ENCODE measurements around the gene THRB. TPM values are rescaled to one million over a fixed set of nuclear protein-coding genes. Genes with fewer than 3 reads are reported as not detected.

Gene THRB
- total RNA-seq, 1 experiment from 2014 or later: 5.8 TPM

GRCh38 chr3:24232784-24233183 is 261.9 kb downstream of the THRB start (continued):
- TF ChIP-seq ZSCAN18 (CRISPR knock-in tag; IDR thresholded peaks at IDR 0.05): no peak
- no peak for TF ChIP-seq IRF2 (CRISPR knock-in tag; IDR thresholded peaks at IDR 0.05; ENCODE audit: borderline replicate concordance, low read depth)
- no peak for TF ChIP-seq FOXP1 (CRISPR knock-in tag; IDR thresholded peaks at IDR 0.05; ENCODE audit: borderline replicate concordance)
- TF ChIP-seq TP53 (CRISPR knock-in tag; IDR thresholded peaks at IDR 0.05): no peak
- no peak for TF ChIP-seq OVOL2 (CRISPR knock-in tag; IDR thresholded peaks at IDR 0.05; ENCODE audit: borderline replicate concordance)
- TF ChIP-seq ZNF423 (CRISPR knock-in tag; IDR thresholded peaks at IDR 0.05): no peak

GRCh38 chr3:24229468-24230221 is 265.0 kb downstream of the THRB start:
- CTCF ChIA-PET: no interaction called here
- Mint-ChIP-seq H3K4me1 (peaks cover 10% of the 10 kb centered on the region), H3K36me3 (no peaks in the 10 kb centered on the region), H3K27ac (no peak overlapping the region), H3K4me3 (no peak overlapping the region), H3K27me3 (ENCODE audit: low read depth) (no peaks in the 10 kb centered on the region), H3K9me3 (no peaks in the 10 kb centered on the region)
- DNase-seq (ENCODE audit: low spot score) (no peak), ATAC-seq (no peak)
- no peak for TF ChIP-seq NR3C1 (CRISPR knock-in tag; conservative IDR thresholded peaks at IDR 0.05; ENCODE audit: low read depth)
- no peak for TF ChIP-seq ARID4B (CRISPR knock-in tag; IDR thresholded peaks at IDR 0.05; ENCODE audit: borderline replicate concordance)
- TF ChIP-seq HMGA2 (CRISPR knock-in tag; IDR thresholded peaks at IDR 0.05): no peak
- no peak for TF ChIP-seq AFF4 (CRISPR knock-in tag; IDR thresholded peaks at IDR 0.05; ENCODE audit: borderline replicate concordance)
- no peak for TF ChIP-seq ZNF512 (CRISPR knock-in tag; IDR thresholded peaks at IDR 0.05; ENCODE audit: borderline replicate concordance)
- no peak for TF ChIP-seq ZNF138 (CRISPR knock-in tag; conservative IDR thresholded peaks at IDR 0.05)
- no peak for TF ChIP-seq ZNF396 (CRISPR knock-in tag; IDR thresholded peaks at IDR 0.05; ENCODE audit: borderline replicate concordance)
- no peak for TF ChIP-seq OVOL2 (CRISPR knock-in tag; IDR thresholded peaks at IDR 0.05; ENCODE audit: borderline replicate concordance)
- no peak for TF ChIP-seq E2F4 (CRISPR knock-in tag; IDR thresholded peaks at IDR 0.05; ENCODE audit: borderline replicate concordance, low read depth)
- no peak for TF ChIP-seq FOXP1 (CRISPR knock-in tag; IDR thresholded peaks at IDR 0.05; ENCODE audit: borderline replicate concordance)
- POLR2A ChIA-PET: no interaction called here
